ENCODE measurements around the gene SNX27.

DNA sequence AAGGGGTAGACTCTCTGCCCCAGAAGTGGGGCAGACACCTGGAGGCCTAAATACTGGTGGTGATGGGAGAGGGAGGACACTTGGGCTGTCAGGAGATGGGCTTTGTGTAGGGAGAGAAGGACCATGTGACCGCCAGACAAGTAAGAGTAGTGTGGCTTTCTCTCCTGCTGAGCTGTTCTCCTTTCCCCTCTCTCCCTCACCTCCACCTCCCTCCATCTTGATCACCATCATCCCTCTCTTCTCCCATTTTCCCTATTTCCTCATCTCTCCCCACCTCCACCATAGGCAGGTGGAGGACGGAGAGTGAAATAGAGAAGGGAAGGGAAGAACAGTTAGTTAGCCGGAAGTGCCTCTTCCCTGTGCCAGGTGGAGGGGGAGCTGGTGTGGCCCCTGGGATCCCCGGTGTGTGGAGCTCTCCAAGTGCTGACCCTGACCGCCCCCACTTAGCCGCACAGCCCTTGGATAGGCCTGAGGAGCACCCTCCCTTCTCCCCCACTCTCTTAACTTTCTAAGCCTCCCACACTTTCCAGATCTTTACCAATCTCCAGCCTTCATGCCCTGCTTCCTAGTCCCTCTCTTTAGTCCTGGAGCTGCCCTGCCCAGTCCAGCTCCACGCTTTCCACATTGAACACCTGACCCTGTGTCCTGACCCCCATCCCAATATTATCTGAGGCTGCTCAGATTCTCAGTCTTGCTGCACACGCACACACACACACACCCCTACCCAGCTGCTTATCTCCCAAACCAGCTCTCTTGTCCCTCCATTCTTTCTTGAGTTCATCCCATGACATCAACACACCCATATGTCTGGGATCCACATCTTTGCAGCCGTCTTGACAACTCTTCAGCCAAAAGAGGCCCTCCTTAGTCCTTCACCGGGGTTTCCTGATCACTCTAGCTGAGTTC, 103.2 kb downstream of the SNX27 start:
- TF ChIP-seq, protein P1, sequence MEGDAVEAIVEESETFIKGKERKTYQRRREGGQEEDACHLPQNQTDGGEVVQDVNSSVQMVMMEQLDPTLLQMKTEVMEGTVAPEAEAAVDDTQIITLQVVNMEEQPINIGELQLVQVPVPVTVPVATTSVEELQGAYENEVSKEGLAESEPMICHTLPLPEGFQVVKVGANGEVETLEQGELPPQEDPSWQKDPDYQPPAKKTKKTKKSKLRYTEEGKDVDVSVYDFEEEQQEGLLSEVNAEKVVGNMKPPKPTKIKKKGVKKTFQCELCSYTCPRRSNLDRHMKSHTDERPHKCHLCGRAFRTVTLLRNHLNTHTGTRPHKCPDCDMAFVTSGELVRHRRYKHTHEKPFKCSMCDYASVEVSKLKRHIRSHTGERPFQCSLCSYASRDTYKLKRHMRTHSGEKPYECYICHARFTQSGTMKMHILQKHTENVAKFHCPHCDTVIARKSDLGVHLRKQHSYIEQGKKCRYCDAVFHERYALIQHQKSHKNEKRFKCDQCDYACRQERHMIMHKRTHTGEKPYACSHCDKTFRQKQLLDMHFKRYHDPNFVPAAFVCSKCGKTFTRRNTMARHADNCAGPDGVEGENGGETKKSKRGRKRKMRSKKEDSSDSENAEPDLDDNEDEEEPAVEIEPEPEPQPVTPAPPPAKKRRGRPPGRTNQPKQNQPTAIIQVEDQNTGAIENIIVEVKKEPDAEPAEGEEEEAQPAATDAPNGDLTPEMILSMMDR (IDR thresholded peaks at IDR 0.05) = no peak
- no peak for TF ChIP-seq POLR2A (IDR thresholded peaks at IDR 0.05)
